Panc1 (cell line): ENCODE measurements around the gene GPR84. TPM values are rescaled to one million over a fixed set of nuclear protein-coding genes. Genes with fewer than 3 reads are reported as not detected.

Experiments used
- ATAC-seq: fragments of 200-7000 bp; cut with Tn5 transposase; 2 replicates; pipeline ENCODE4 v1.9.1; 2020; ENCODE audit warnings: mild to moderate bottlenecking, moderate library complexity
- BruUV-seq: library from RNA; stranded (reverse); fragments of 400-500 nt; replicated peaks from 2 replicates; lab custom pipeline; 2021; lab: Mats Ljungman, UMichigan
- CTCF ChIA-PET: fragments of 300-600 bp; sonication (Branson Sonifier 250); formaldehyde crosslinking; loops from one replicate; lab custom pipeline; 2022; ENCODE audit warnings: antibody characterized with exemption; lab: Charles Lee
- POLR2A ChIA-PET: fragments of 300-600 bp; sonication (Branson Sonifier 250); formaldehyde crosslinking; loops from one replicate; lab custom pipeline; 2022; ENCODE audit warnings: antibody characterized with exemption; lab: Charles Lee
- DNase-seq: peaks from one replicate; pipeline ENCODE4 v3.0.0-alpha.2; 2010; ENCODE audit warnings: low read depth, low spot score
- H3K27ac ChIP-seq: 2 replicates; pipeline ENCODE4 v1.5.1; 2011; ENCODE audit warnings: mild to moderate bottlenecking, low read length, inconsistent platforms
- H3K27me3 ChIP-seq: fragments of 200-500 bp; sonication (Bioruptor generic); 2 replicates; pipeline ENCODE4 v1.6.0; 2014; ENCODE audit warnings: low read length, inconsistent platforms; ENCODE audit not compliant: control insufficient read depth, insufficient read depth
- H3K36me3 ChIP-seq: fragments of 200-500 bp; sonication (Bioruptor generic); 2 replicates; pipeline ENCODE4 v1.5.1; 2014; ENCODE audit warnings: inconsistent platforms, mild to moderate bottlenecking, low read length, moderate library complexity; ENCODE audit not compliant: control insufficient read depth, insufficient read depth
- H3K4me1 ChIP-seq: 2 replicates; pipeline ENCODE4 v1.5.1; 2011; ENCODE audit warnings: inconsistent platforms, mild to moderate bottlenecking, low read length, moderate library complexity; ENCODE audit not compliant: control insufficient read depth, insufficient read depth
- H3K4me3 ChIP-seq, 2 experiments: 2 replicates each; pipeline ENCODE4 v1.5.1; 2011 to 2012; ENCODE audit warnings: low read depth in 2 of 2, low read length in 2 of 2, mild to moderate bottlenecking in 2 of 2, inconsistent platforms in 1 of 2, moderate library complexity in 1 of 2
- H3K9me3 ChIP-seq: fragments of 200-500 bp; sonication (Bioruptor generic); 2 replicates; pipeline ENCODE4 v1.5.1; 2014; ENCODE audit warnings: low read depth, mild to moderate bottlenecking, inconsistent platforms, low read length, moderate library complexity; ENCODE audit not compliant: control insufficient read depth, insufficient read depth
- CTCF ChIP-seq: fragments of 450-650 bp; IDR thresholded peaks from 2 replicates; pipeline ENCODE4 v1.5.1; 2017; ENCODE audit warnings: mild to moderate bottlenecking
- POLR2AphosphoS5 ChIP-seq: IDR thresholded peaks from 2 replicates; pipeline ENCODE4 v1.6.1; 2012; ENCODE audit warnings: mild to moderate bottlenecking, low read depth, low read length, moderate library complexity
- REST ChIP-seq, 2 experiments: IDR thresholded peaks; 2 replicates each; pipeline ENCODE4 v1.6.1; 2011 to 2012; ENCODE audit warnings: low read depth in 2 of 2, control low read depth in 1 of 2, low read length in 1 of 2, mild to moderate bottlenecking in 1 of 2, moderate library complexity in 1 of 2; ENCODE audit not compliant: insufficient read depth in 1 of 2
- SIN3A ChIP-seq: IDR thresholded peaks from 2 replicates; pipeline ENCODE4 v1.6.1; 2012; ENCODE audit warnings: low read depth, mild to moderate bottlenecking, low read length, moderate library complexity, borderline replicate concordance; ENCODE audit not compliant: insufficient read depth
- TCF7L2 ChIP-seq: IDR thresholded peaks from 2 replicates; pipeline ENCODE4 v1.6.1; 2011; ENCODE audit warnings: mild to moderate bottlenecking, low read depth, low read length, inconsistent platforms
- in situ Hi-C: cut with HindIII; loops from 2 replicates; pipeline ENCODE4 v1.10.0; 2016; ENCODE audit warnings: low sequenced_read_pairs, low pct_unique_long_range_greater_than_20kb
- intact Hi-C: fragments of 100-400 bp; cut with micrococcal nuclease; formaldehyde crosslinking; loops from one replicate; pipeline ENCODE4 v1.10.0; 2022; ENCODE audit not compliant: unreplicated experiment
- total RNA-seq: library from RNA; stranded (reverse); gene quantifications from one replicate; pipeline ENCODE4 v1.2.1, GENCODE V29; 2021; ENCODE audit not compliant: unreplicated experiment

GPR84 gene
- total RNA-seq, 1 experiment from 2014 or later, result not detected

- CTCF ChIA-PET, result no interaction called here
These were observed 31.3 kb upstream of the GPR84 start for GRCh38 chr12:54395545-54395944.

GRCh38 chr12:54394986-54395385, 30.7 kb upstream of the GPR84 start:
- CTCF ChIA-PET, result no interaction called here
- TF ChIP-seq SIN3A (no peak), POLR2AphosphoS5 (no peak), TCF7L2 (no peak), CTCF (no peak), REST (IDR thresholded peaks at IDR 0.05; ENCODE audit: insufficient read depth in 1 of 2, low read depth in 2 of 2, low read length in 1 of 2) (no peak)
- Histone ChIP-seq H3K27ac (no peak overlapping the region), H3K9me3 (no peaks in the 10 kb centered on the region), H3K36me3 (peaks cover 5% of the 10 kb centered on the region; the same call in 1 of the 2 replicates), H3K4me1 (no peaks in the 10 kb centered on the region; the same call in 1 of the 2 replicates), H3K4me3 (no peak overlapping the region), H3K27me3 (no peaks in the 10 kb centered on the region)
- intact Hi-C loops (no loop called here), in situ Hi-C loops (no loop called here)
- DNase-seq (no peak), ATAC-seq (no peak)
- no TSS peak for BruUV-seq
- POLR2A ChIA-PET, result no interaction called here

More at GRCh38 chr12:54395545-54395944, 31.3 kb upstream of the GPR84 start:
- ATAC-seq (no peak), DNase-seq (no peak)
- TF ChIP-seq TCF7L2 (no peak), SIN3A (no peak), REST (IDR thresholded peaks at IDR 0.05; ENCODE audit: insufficient read depth in 1 of 2, low read depth in 2 of 2, low read length in 1 of 2) (no peak), CTCF (no peak), POLR2AphosphoS5 (no peak)
- Histone ChIP-seq H3K27ac (no peak overlapping the region), H3K27me3 (no peaks in the 10 kb centered on the region), H3K36me3 (peaks cover 7% of the 10 kb centered on the region; the same call in 1 of the 2 replicates), H3K4me3 (no peak overlapping the region), H3K9me3 (no peaks in the 10 kb centered on the region), H3K4me1 (no peaks in the 10 kb centered on the region)
- POLR2A ChIA-PET, result interaction anchor here (0.6 kb wide), 1 partner anchor 54 kb away, joined by 6 read pairs; no protein-coding TSS in a partner anchor
- in situ Hi-C loops (no loop called here), intact Hi-C loops (no loop called here)
- BruUV-seq, result TSS peak; percentile 84
